ENCODE results near the gene SYNGR3. TPM values are rescaled to one million over a fixed set of nuclear protein-coding genes. Genes with fewer than 3 reads are reported as not detected.

Gene SYNGR3
- total RNA-seq, 1 donor from 2014 or later = 1.3 TPM

- DNase-seq (ENCODE audit: low read depth in 2 of 2) = no peak
These were observed 51.2 kb downstream of the SYNGR3 start for GRCh38 chr16:2040787-2041522.

- no peak for DNase-seq (ENCODE audit: low read depth in 2 of 2)
These were observed 52.6 kb downstream of the SYNGR3 start for GRCh38 chr16:2042171-2042985.

DNA sequence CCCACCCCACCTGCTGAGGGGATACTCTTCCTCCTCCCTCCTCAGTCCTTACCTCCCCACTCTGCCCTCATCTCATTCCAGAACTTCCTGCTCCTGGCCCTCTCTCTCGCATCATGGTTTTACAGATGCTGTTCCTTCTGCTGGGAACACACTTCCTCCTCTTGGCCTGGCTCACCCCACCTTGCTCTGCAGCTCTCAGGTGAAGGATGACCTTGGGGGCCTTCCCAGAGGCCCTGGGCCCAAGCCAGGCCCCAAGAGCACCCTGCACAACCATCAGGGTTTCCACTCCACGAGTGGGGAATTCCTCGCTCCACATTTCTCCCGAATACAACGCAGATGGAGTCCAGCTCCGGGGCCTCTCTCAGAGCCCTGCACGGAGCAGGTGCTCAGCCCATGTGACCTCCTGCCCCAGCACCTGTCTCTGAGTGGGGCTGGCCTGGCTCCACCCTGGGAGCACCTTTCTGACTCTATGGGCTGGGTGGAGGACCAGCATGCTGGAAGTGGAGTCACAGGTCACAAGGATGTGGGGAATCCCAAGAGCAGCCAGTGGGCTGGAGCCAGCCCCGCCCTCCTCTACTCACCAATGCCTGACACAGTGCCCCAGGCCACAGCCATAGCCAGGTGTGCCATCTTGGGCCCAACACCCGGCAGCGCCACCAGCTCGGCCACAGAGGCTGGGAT, 53.4 kb downstream of the SYNGR3 start:
- no peak for DNase-seq (ENCODE audit: low read depth in 2 of 2)

Other genes starting within 250 kb of the SYNGR3 start
- gene NME3, start 218.4 kb upstream of the SYNGR3 start, total RNA-seq = 33.0 and 37.6 TPM in 2 replicates
- gene EME2, start 217.2 kb upstream of the SYNGR3 start, total RNA-seq = 2.6 and 4.6 TPM in 2 replicates
- gene MRPS34, start 216.8 kb upstream of the SYNGR3 start, total RNA-seq = 48.1 and 58.2 TPM in 2 replicates
- 35.3 and 54.2 TPM in 2 replicates for gene SPSB3, start 207.4 kb upstream of the SYNGR3 start, total RNA-seq
- gene NUBP2, start 207.0 kb upstream of the SYNGR3 start, total RNA-seq = 58.9 and 76.7 TPM in 2 replicates
- gene IGFALS, start 196.3 kb upstream of the SYNGR3 start, total RNA-seq = not detected in 2 replicates
- gene HAGH, start 163.1 kb upstream of the SYNGR3 start, total RNA-seq = 53.5 and 82.7 TPM in 2 replicates
- gene FAHD1, start 162.8 kb upstream of the SYNGR3 start, total RNA-seq = 72.3 and 84.5 TPM in 2 replicates
- gene MEIOB, start 117.8 kb upstream of the SYNGR3 start, total RNA-seq = not detected in 2 replicates
- not detected in 2 replicates for gene HS3ST6, start 71.6 kb upstream of the SYNGR3 start, total RNA-seq
- 10.4 and 11.9 TPM in 2 replicates for gene MSRB1, start 46.8 kb upstream of the SYNGR3 start, total RNA-seq
- not detected in 2 replicates for gene RPL3L, start 35.3 kb upstream of the SYNGR3 start, total RNA-seq
- gene NDUFB10, start 30.4 kb upstream of the SYNGR3 start, total RNA-seq = 137 and 147 TPM in 2 replicates
- gene RPS2, start 25.1 kb upstream of the SYNGR3 start, total RNA-seq = 2,692 and 2,867 TPM in 2 replicates
- gene RNF151, start 23.1 kb upstream of the SYNGR3 start, total RNA-seq = not detected in 2 replicates
- 31.7 and 41.5 TPM in 2 replicates for gene TBL3, start 17.9 kb upstream of the SYNGR3 start, total RNA-seq
- gene NOXO1, start 8.5 kb upstream of the SYNGR3 start, total RNA-seq = 0.13 TPM in 1 of 2 replicates, not detected in the other
- 9.7 and 10.3 TPM in 2 replicates for gene GFER, start 5.8 kb upstream of the SYNGR3 start, total RNA-seq
- 9.2 and 12.9 TPM in 2 replicates for gene ZNF598, start 19.9 kb downstream of the SYNGR3 start, total RNA-seq
- 0.25 and 1.3 TPM in 2 replicates for gene NPW, start 29.8 kb downstream of the SYNGR3 start, total RNA-seq
- gene NHERF2, start 36.9 kb downstream of the SYNGR3 start, total RNA-seq = 48.5 and 64.6 TPM in 2 replicates
- 22.4 and 39.3 TPM in 2 replicates for gene NTHL1, start 57.9 kb downstream of the SYNGR3 start, total RNA-seq
- gene TSC2, start 58.0 kb downstream of the SYNGR3 start, total RNA-seq = 23.6 and 36.4 TPM in 2 replicates
- gene PKD1, start 145.9 kb downstream of the SYNGR3 start, total RNA-seq = 20.8 and 35.7 TPM in 2 replicates
- 0.51 and 0.77 TPM in 2 replicates for gene RAB26, start 158.7 kb downstream of the SYNGR3 start, total RNA-seq
- gene TRAF7, start 165.8 kb downstream of the SYNGR3 start, total RNA-seq = 64.6 and 88.1 TPM in 2 replicates
- under 0.01 and 0.13 TPM in 2 replicates for gene CASKIN1, start 206.6 kb downstream of the SYNGR3 start, total RNA-seq
- 15.3 and 26.9 TPM in 2 replicates for gene MLST8, start 215.5 kb downstream of the SYNGR3 start, total RNA-seq
- gene BRICD5, start 220.9 kb downstream of the SYNGR3 start, total RNA-seq = 1.3 and 1.7 TPM in 2 replicates
- 11.8 and 12.5 TPM in 2 replicates for gene PGP, start 224.9 kb downstream of the SYNGR3 start, total RNA-seq
- 22.2 and 26.3 TPM in 2 replicates for gene E4F1, start 233.6 kb downstream of the SYNGR3 start, total RNA-seq
- 0.25 and 0.26 TPM in 2 replicates for gene DNASE1L2, start 246.5 kb downstream of the SYNGR3 start, total RNA-seq

Measured in dermis microvascular lymphatic vessel endothelial cell (primary cell).